Measurements from ENCODE around the gene CORO6.

The CORO6 gene

GRCh38 chr17:29630630-29631193 lies 8.0 kb upstream of the CORO6 start:
- no peak for DNase-seq (ENCODE audit: low spot score)

DNA sequence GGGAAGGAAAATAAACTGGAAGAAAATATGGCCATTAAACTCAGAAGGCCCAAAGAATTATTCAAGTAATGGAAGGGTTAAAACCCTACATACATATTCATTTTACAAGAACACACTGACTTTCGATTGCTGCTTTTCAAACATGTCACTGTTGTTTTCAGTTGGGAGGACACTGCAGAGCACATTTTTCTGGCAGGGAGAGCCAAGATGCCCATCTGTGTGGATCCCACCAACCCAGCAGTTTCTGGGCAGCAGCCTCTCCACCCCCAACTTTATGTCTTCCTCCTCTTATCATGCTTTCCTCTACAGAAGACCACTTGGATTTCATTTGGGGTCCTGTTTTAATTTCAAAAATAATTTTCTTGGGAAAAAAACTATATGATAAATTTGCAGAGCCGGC lies 7.1 kb upstream of the CORO6 start:
- DNase-seq (ENCODE audit: low spot score): no peak

- DNase-seq (ENCODE audit: low spot score): no peak
These were observed 5.9 kb upstream of the CORO6 start for GRCh38 chr17:29628644-29629043.

GRCh38 chr17:29627951-29628350 lies 5.2 kb upstream of the CORO6 start:
- DNase-seq (ENCODE audit: low spot score): no peak

DNA sequence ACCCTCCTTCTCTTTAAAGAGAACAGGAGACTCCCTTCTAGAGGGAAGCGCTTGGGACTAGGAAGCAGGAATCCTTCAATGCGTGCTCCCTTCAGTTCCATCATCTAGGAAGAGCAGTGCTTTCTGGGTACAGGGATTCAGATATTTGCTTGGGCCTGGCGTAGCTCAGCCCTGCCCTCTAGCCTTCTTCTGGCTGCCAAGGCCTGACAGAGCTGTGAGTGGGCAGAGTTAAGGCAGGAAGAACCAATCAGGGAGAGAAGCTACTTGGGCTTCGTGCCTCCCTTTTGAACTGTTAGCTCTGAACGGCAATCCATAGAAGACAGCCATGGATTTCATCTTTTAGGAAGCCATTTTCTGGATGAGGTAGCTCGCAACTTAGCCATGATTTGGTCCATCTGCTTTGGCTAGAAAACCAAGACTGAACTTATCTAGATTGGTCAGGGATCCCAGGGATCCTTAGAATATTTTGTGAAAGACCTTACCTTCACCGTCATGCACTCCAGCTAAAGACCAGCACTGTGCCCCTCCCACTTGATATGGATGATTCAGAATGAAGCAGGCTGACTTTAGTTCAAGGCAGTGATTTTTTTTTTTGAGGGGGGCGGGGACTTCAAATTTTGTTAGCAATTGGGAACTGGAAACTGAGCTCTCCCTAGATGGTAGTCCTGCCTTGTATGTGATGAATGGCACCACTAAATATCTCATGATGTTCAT lies 2.5 kb upstream of the CORO6 start:
- DNase-seq (ENCODE audit: low spot score): no peak

GRCh38 chr17:29624586-29624985 lies 1.9 kb upstream of the CORO6 start:
- no peak for DNase-seq (ENCODE audit: low spot score)

DNA sequence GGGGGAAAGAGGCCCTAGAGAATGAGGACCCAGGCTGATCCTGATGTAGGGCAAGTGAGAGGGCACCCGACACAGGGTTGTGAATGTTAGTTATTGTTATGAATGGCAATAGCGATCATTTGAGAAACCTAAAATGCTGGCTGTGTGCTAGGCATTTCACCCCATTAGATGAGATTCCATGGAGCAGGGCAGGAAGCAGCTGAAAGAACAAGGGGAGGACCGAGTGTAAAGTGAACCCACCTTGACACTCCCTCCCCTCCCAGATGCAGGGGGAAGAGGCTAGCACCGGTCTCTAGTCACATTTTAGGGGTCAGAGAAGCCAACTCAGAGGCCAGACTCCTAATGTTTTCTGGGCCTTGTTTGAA lies 553 bp upstream of the CORO6 start:
- no peak for DNase-seq (ENCODE audit: low spot score)

DNA sequence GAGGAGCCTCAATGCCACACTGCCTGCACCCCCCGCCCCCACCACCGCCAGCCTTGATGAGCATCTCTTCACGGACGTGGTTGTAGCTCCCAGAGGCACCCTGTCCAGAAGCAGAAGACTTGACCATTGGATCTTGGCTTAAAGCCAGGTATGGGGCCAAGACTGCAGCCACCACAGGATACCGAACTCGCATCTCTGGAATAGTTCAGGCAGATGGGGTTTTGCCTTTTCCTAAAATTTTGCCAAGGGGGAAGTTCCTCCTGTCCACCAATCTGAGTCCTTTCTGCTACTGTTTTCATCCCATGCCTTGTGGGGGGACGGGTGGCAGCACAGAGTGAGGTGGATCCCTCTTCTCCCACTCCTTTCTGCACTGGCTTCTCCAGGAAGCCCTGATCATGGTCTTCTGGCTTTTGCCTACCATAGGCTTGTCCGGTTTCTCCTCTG lies 939 bp downstream of the CORO6 start:
- no peak for DNase-seq (ENCODE audit: low spot score)

DNA sequence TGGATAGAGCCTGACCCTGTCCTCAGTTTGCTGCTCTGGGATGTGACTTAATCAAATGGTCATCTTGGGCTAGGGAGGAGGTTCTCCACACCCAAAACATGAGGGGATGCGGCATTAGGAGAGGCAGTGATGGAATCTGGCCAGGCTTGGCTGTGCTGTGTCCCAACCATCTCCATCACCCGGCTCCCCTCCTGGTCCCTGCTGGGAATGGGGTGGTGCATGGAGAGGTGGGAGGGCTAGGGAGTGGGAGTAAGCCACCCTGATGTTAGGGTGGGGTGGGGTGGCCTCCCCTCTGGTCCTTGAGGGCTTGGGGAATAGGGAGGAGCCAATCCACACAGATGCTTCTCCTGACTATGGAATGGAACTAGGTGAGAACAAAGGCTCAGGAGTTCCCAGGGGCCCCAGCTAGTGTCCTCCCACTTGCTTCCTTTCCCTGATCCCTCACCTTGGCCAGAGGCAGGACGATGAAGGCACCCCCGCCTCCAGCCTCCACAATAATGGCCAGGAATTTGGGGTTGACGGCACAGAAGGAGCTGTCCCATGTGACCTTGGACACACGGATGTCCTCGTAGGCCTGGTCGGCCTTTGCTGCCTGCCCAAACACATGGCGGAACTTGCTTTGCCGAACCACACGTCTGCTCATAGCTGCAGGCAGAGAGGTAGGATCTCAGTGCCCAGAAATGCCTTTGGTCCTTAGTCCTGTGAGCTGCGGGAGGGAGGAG lies 1.8 kb downstream of the CORO6 start:
- DNase-seq (ENCODE audit: low spot score): no peak

GRCh38 chr17:29620271-29620670 lies 2.4 kb downstream of the CORO6 start:
- DNase-seq (ENCODE audit: low spot score): no peak

- no peak for DNase-seq (ENCODE audit: low spot score)
These were observed 3.5 kb downstream of the CORO6 start for GRCh38 chr17:29619251-29619650.

DNA sequence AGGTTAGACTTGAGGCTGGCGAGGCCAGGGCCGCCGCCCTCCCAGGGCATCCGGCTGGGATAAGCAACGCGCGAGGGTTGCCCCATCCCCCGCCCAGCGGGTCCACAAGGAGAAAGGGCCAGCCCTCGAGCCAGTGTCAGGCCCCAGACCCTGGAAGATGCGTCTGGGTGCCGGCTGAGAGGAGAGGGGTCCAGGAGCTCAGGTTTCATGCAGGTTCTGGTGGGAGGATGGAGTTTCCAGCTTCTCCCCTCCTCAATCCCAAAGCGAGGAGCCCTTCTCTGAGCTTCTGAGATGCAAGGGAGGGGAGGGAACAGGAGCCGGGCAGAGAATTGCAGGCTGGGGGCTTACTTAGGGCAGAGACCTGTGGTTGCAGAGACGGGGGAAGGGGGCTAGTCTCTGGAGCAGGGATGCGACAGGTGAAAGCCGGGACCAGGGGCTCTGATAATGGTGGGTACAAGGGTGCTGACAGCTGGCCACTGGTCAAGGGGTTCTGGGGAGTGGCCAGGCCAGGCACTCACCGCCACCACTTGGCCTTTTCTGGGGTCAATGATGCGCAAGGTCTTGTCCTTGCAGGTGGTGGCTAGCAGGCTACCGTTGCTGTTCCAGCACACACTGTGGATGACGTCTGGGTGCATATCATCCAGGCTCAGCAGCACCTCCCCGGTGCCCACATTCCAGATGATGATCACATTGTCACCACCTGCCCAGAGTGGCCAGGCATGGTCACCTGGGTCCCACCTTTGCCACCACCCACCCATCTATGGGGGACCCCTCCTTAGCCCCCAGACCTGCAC lies 4.2 kb downstream of the CORO6 start:
- no peak for DNase-seq (ENCODE audit: low spot score)

DNA sequence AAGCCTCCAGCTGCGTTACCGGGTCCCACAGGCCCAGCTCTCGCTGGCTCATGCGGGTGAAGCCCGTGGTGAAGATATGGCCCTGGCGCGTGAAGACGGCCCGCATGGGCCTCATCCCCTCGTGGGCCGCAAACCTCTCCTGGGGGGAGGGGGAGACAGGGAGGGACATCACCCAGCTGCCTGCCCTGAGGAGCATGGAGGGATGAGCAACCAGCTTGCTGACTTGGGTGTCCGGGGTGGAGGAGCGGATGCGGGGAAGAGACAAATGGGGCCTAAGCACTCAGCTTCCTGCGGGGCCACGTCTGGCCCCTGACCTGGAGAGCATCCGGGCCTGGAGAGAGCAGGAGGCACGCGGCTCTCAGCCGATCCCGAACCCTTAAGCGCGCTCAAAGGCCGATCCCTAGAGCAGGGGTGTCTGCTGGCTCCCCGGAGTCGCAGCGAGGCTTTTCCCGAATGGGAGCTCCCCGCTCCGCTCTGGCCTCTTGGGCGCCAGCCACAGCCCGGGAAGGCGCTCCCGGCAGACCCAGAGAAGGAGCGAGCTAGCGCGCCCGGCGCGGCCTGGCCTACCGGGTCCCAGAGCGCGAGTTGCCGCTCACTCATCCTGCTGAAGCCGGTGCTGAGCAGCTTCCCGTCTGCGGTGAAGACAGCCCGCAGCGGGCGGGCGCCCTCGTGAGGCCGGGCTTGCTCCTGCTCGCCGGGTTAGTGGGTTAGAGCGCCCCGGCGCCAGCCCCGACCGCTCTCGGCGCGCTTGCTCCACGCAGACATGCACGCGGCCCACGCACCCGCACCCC lies 5.0 kb downstream of the CORO6 start:
- peak; percentile 87 for DNase-seq (ENCODE audit: low spot score)

DNA sequence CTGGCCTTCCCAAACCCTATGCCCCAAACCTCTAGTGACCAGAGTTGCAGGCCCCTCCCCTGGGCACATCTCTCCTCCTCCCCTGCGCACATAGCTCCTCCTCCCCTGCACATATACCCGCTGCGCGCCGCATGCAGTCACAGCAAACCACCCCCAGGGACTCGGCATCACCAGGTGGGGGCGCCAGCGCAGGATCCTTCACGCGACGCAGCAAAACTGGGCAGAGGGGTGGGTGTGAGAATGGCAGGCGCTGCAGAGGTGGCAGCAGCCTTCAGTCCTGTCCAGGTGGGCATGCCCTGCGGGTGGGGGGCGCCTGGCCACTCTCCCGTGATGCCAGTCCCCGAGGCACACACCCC lies 5.6 kb downstream of the CORO6 start:
- DNase-seq (ENCODE audit: low spot score): peak; percentile 90

DNA sequence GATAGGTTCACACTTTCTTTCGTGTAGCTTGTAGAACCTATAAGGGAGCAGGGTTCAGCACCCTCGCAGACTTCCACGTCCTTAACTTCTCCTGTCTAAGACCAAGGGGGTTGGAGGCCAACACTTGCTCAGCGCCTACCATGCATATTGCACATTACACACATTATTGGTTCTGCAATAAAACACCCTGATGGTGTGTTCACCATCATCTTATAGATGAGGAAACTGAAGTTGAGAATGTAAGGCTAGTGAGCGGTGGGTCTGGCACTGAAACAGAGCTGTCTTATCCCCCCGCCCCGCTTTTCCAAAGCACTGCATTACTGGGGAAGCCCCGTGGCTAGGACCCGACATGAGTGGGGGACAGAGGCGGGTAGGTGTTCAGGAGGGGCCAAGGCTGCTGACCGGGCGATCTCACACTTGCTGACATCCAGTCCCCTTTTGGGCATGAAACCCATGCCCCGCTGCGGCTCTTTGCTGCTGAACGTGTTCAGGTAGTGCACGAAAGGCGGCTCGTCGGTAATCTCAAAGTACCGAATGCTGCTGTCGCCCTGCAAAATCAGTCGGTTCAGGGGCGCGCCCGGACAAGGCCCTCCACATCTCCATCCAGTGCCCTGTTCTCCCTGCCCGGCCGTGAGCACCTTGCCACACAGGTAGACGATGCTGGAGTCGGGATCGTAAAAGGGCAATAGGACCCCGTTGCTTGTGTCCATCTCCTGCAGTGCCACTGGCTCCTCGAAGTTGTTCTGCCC lies 6.2 kb downstream of the CORO6 start:
- DNase-seq (ENCODE audit: low spot score): no peak

GRCh38 chr17:29615492-29616299 lies 7.0 kb downstream of the CORO6 start:
- DNase-seq (ENCODE audit: low spot score): peak; percentile 85

- DNase-seq (ENCODE audit: low spot score): peak; percentile 75
These were observed 7.7 kb downstream of the CORO6 start for GRCh38 chr17:29615048-29615385.

DNA sequence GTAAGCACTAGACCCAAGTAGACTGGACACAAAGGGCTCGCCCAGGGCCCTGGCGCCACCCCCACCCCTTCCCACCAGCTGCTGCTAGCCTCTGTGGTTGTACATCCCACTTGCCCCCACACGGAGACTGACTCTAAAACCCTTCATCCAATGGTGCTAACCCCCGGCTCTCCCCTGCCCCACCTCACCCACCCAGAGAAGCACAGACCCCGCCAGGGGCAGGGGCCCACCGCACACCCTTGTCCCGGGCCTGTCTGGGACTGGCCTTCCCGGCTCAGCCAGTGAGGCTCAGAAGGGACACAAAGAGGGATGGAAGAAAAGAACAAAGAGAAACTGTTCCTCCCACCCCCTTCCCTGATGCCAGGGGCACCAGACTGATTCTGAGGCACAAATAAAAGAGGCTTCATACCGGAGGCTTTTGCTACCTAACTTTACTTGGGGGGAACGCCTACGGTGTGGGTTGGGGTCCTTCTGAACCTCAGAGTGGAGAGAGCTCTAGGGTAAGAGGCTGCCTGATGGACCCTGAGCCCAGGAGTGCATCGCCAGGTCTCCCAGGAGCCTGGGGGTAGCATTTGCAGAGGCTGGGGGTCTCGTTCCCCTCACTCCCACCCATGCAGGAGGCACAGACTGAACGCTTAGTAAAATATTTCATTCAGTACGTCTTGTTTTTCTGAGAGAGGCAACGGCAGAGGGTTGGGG lies 8.2 kb downstream of the CORO6 start:
- no peak for DNase-seq (ENCODE audit: low spot score)

- no peak for DNase-seq (ENCODE audit: low spot score)
These were observed 8.9 kb downstream of the CORO6 start for GRCh38 chr17:29613856-29614255.

- DNase-seq (ENCODE audit: low spot score): peak; percentile 90
These were observed 9.3 kb downstream of the CORO6 start for GRCh38 chr17:29613352-29613837.

Measured in CD4-positive, alpha-beta T cell treated with Interleukin-6 at 100 ng/mL for 8 hours (primary cell).